A549 (cell line): ENCODE results near the gene KRT40. TPM values are rescaled to one million over a fixed set of nuclear protein-coding genes. Genes with fewer than 3 reads are reported as not detected.
A peak's percentile ranks its signal among the peaks of the same experiment; 100 is the strongest.
"Not testable (repeated sequence)": the region's sequence is repeated elsewhere in the genome, so short reads cannot be mapped to it uniquely, and the experiment has no call there.

Experiments used
- ATAC-seq, 2 experiments: fragments of 200-7000 bp in 1 of 2; fragments of >200 bp in 1 of 2; cut with Nextera tagmentation in 1 of 2; cut with Tn5 transposase in 1 of 2; 3 replicates each; pipeline versions ENCODE4 v1.8.0 to v1.9.1; 2018 to 2020; ENCODE audit warnings: mild to moderate bottlenecking in 1 of 2, moderate library complexity in 1 of 2
- CTCF ChIA-PET: fragments of 300-600 bp; sonication (Branson Sonifier 250); formaldehyde crosslinking; extraction: SDS; loops from one replicate; lab custom pipeline; 2021; ENCODE audit warnings: antibody characterized with exemption, inconsistent platforms; lab: Yijun Ruan, JAX
- POLR2A ChIA-PET: fragments of 350-600 bp; formaldehyde crosslinking; extraction: SDS; loops from one replicate; lab custom pipeline; 2021; ENCODE audit warnings: antibody characterized with exemption, inconsistent platforms; lab: Yijun Ruan, JAX
- DNase-seq, 2 experiments: peaks; one replicate each; pipeline versions ENCODE4 v3.0.0 to v3.0.0-alpha.2; 2011 to 2016; ENCODE audit warnings: low read depth in 1 of 2, low spot score in 1 of 2
- FAIRE-seq: peaks from 2 replicates; lab custom pipeline; 2011; peaks lifted over from hg19 to GRCh38; lab: Jason Lieb, UNC
- H3K27ac ChIP-seq, 2 experiments: fragments of >200 bp; sonication (Bioruptor Twin); formaldehyde crosslinking; 3 replicates each; pipeline ENCODE4 v1.5.1; 2016 to 2017
- H3K4me1 ChIP-seq: fragments of >200 bp; sonication (Bioruptor Twin); formaldehyde crosslinking; 3 replicates; pipeline ENCODE4 v1.6.1; 2016
- H3K4me2 ChIP-seq: fragments of >200 bp; sonication (Bioruptor Twin); formaldehyde crosslinking; 3 replicates; pipeline ENCODE4 v1.6.1; 2016
- H3K4me3 ChIP-seq: fragments of >200 bp; sonication (Bioruptor Twin); formaldehyde crosslinking; 3 replicates; pipeline ENCODE4 v1.5.1; 2016
- H3K9me3 ChIP-seq: fragments of >200 bp; sonication (Bioruptor Twin); formaldehyde crosslinking; 3 replicates; pipeline ENCODE4 v1.6.1; 2016
- BCL3 ChIP-seq: fragments of >200 bp; sonication (Bioruptor Twin); formaldehyde crosslinking; IDR thresholded peaks from 3 replicates; pipeline ENCODE4 v1.6.1; 2016
- CEBPB ChIP-seq, 2 experiments: fragments of >200 bp in 1 of 2; sonication (Bioruptor Twin) in 1 of 2; formaldehyde crosslinking in 1 of 2; IDR thresholded peaks; 2 replicates each; pipeline ENCODE4 v1.6.1; 2012 to 2016
- FOSL2 ChIP-seq, 2 experiments: fragments of 450-650 bp in 1 of 2; fragments of >200 bp in 1 of 2; sonication (Bioruptor Twin) in 1 of 2; formaldehyde crosslinking; IDR thresholded peaks; 2 replicates each; pipeline versions ENCODE4 v1.5.0 to v1.6.1; 2016 to 2020; ENCODE audit warnings: mild to moderate bottlenecking in 1 of 2, moderate library complexity in 1 of 2
- HOXA7 ChIP-seq: fragments of 250-450 bp; sonication (Bioruptor Pico); IDR thresholded peaks from 2 replicates; pipeline ENCODE4 v1.5.0; 2020; ENCODE audit warnings: mild to moderate bottlenecking, moderate library complexity
- HOXB13 ChIP-seq: fragments of 250-450 bp; sonication (Bioruptor Pico); IDR thresholded peaks from 2 replicates; pipeline ENCODE4 v1.5.0; 2020; ENCODE audit warnings: low read depth, mild to moderate bottlenecking, moderate library complexity
- JUN ChIP-seq, 2 experiments: fragments of >200 bp; sonication (Bioruptor Twin); formaldehyde crosslinking; IDR thresholded peaks; 2 replicates in 1 of 2; 3 replicates in 1 of 2; pipeline ENCODE4 v1.6.1; 2016 to 2017
- JUNB ChIP-seq: fragments of >200 bp; sonication (Bioruptor Twin); formaldehyde crosslinking; IDR thresholded peaks from 2 replicates; pipeline ENCODE4 v1.6.1; 2016
- MAFK ChIP-seq: fragments of 450-650 bp; IDR thresholded peaks from 2 replicates; pipeline ENCODE4 v1.6.1; 2014; ENCODE audit not compliant: partially characterized antibody
- MAX ChIP-seq: IDR thresholded peaks from 2 replicates; pipeline ENCODE4 v1.6.1; 2012
- NPAS2 ChIP-seq: fragments of 250-450 bp; sonication (Bioruptor Pico); IDR thresholded peaks from 2 replicates; pipeline ENCODE4 v1.8.0; 2022; ENCODE audit warnings: mild to moderate bottlenecking, moderate library complexity, borderline replicate concordance
- PHF8 ChIP-seq: fragments of 200-600 bp; sonication (generic); IDR thresholded peaks from 2 replicates; pipeline ENCODE4 v1.6.1; 2016; ENCODE audit warnings: low read depth, mild to moderate bottlenecking, antibody characterized with exemption, moderate library complexity, borderline replicate concordance
- POLR2A ChIP-seq: IDR thresholded peaks from 2 replicates; pipeline ENCODE4 v1.6.1; 2012; ENCODE audit warnings: mild to moderate bottlenecking, low read length
- POLR2AphosphoS2 ChIP-seq: conservative IDR thresholded peaks from 2 replicates; pipeline ENCODE4 v1.6.1; 2012; ENCODE audit warnings: low read length, improper control_type of control experiment, inconsistent platforms
- RAD21 ChIP-seq, 2 experiments: fragments of >200 bp in 1 of 2; sonication (Bioruptor Twin) in 1 of 2; formaldehyde crosslinking in 1 of 2; IDR thresholded peaks in 1 of 2; conservative IDR thresholded peaks in 1 of 2; 2 replicates in 1 of 2; 3 replicates in 1 of 2; pipeline ENCODE4 v1.6.1; 2012 to 2018; ENCODE audit warnings: inconsistent platforms in 1 of 2
- REST ChIP-seq: fragments of 200-600 bp; sonication (generic); IDR thresholded peaks from 2 replicates; pipeline ENCODE4 v1.6.1; 2016; ENCODE audit warnings: antibody characterized with exemption, mild to moderate bottlenecking, moderate library complexity
- RFX5 ChIP-seq: fragments of 450-650 bp; IDR thresholded peaks from 2 replicates; pipeline ENCODE4 v1.7.1; 2014; ENCODE audit warnings: antibody characterized with exemption, mild to moderate bottlenecking, moderate library complexity
- TP53 ChIP-seq: fragments of 250-450 bp; sonication (Bioruptor Pico); IDR thresholded peaks from 2 replicates; pipeline ENCODE4 v1.5.0; 2021; ENCODE audit warnings: mild to moderate bottlenecking, moderate library complexity
- ZSCAN20 ChIP-seq: fragments of 250-450 bp; sonication (Bioruptor Pico); IDR thresholded peaks from 2 replicates; pipeline ENCODE4 v1.8.0; 2022; ENCODE audit warnings: mild to moderate bottlenecking, moderate library complexity
- WGBS: methylation state at CpG from one replicate; pipeline ENCODE4 v1.1.6; 2017; ENCODE audit errors: missing lambda C conversion rate; 5-methylcytosine and 5-hydroxymethylcytosine counted together
- polyA plus RNA-seq, 4 experiments: library from polyadenylated mRNA; depleted of rRNA in 3 of 4; stranded (reverse); fragments of >200 nt; fragmentation: RNase III in 1 of 4; extraction: RNeasy Plus Mini Kit Qiagen cat#74134 plus additional on column Dnase treatment in 1 of 4; gene quantifications; 2 replicates in 3 of 4; 3 replicates in 1 of 4; pipeline ENCODE4 v1.2.3, GENCODE V29; 2011 to 2017
- TF ChIP-seq, protein P1 (sequence below): fragments of 250-450 bp; sonication (Bioruptor Pico); IDR thresholded peaks from 2 replicates; pipeline ENCODE4 v1.5.0; 2020; ENCODE audit warnings: low read depth, mild to moderate bottlenecking, moderate library complexity

Gene KRT40
- polyA plus RNA-seq, 2 of the 4 experiments (the other 2 are of a cell fraction): not detected

DNA sequence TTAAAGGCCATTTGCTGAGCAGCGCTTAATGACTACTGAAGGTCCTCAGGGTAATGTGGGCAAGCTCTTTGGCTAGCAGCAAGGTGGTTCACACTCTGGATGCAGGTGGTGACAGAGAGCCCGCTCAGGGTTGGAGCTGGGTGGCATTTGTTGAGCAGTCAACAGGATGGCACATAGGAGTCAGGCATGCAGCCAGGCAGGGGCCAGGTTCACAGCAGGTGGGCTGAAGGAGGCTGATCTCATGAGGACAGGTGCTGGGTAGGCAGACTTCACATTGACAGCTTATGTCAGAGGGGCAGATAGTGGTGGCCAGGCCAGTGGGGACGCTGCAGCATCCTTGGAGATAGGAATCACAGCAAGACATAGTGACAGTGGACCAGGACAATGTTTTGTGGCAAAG lies 20.3 kb upstream of the KRT40 start (continued):
- TF ChIP-seq RAD21 (conservative IDR thresholded peaks at IDR 0.05 in 1 of 2, IDR thresholded peaks at IDR 0.05 in 1 of 2) (no peak), NPAS2 (CRISPR knock-in tag) (no peak)

DNA sequence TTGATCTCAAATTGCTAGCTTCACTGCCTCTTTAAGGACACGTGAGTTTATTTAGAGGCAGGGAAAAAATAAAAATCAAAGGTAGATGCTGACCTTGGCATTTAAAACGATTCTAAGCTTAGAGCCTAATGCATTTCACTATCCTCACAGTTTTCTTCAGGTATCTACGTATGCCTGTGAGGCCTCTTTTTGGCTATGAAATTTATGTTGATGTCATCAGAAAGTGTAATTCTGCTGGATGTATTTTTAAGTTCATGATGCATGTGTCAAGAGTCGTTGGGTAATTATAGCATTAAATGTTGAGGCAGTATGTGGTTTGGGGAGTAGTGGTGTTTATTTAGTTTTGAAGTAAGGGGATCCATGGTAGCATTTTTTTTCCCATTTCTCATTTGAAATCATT lies 19.8 kb upstream of the KRT40 start:
- no peak overlapping the region for H3K4me2 ChIP-seq
- no peak overlapping the region for H3K4me3 ChIP-seq
- CTCF ChIA-PET: no interaction called here
- no peak for ATAC-seq
- POLR2A ChIA-PET: no interaction called here
- peaks cover 13% of the 10 kb centered on the region for H3K4me1 ChIP-seq
- DNase-seq: no peak
- TF ChIP-seq, protein P1, sequence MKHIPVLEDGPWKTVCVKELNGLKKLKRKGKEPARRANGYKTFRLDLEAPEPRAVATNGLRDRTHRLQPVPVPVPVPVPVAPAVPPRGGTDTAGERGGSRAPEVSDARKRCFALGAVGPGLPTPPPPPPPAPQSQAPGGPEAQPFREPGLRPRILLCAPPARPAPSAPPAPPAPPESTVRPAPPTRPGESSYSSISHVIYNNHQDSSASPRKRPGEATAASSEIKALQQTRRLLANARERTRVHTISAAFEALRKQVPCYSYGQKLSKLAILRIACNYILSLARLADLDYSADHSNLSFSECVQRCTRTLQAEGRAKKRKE: no peak
- TF ChIP-seq RFX5 (no peak), MAFK (peak; percentile 88)
- FAIRE-seq: peak; percentile 92
- 60% methylated on average over 4 of the region's 4 CpGs for WGBS
- H3K9me3 ChIP-seq: no peaks in the 10 kb centered on the region
- H3K27ac ChIP-seq: no peak overlapping the region

- H3K4me1 ChIP-seq: peaks cover 10% of the 10 kb centered on the region
- TF ChIP-seq FOSL2 (IDR thresholded peaks at IDR 0.05) (no peak), FOSL2 (CRISPR knock-in tag; IDR thresholded peaks at IDR 0.05) (0 out of 2 replicates have a peak, but pooled peaks have one; percentile 19), TP53 (CRISPR knock-in tag) (no peak)
- TF ChIP-seq, all 56 proteins: peak for 1
- CTCF ChIA-PET: no interaction called here
- 8% methylated on average over 5 of the region's 5 CpGs for WGBS
- H3K4me2 ChIP-seq: peak overlapping the region; percentile 19; the same call in 2 of the 3 replicates
- H3K9me3 ChIP-seq: no peaks in the 10 kb centered on the region
- ATAC-seq: no peak
- POLR2A ChIA-PET: no interaction called here
- peak; percentile 85 for FAIRE-seq
- DNase-seq: no peak
- H3K4me3 ChIP-seq: no peak overlapping the region
- no peak overlapping the region for H3K27ac ChIP-seq
Observed at GRCh38 chr17:41002814-41003213, 18.7 kb upstream of the KRT40 start.

DNA sequence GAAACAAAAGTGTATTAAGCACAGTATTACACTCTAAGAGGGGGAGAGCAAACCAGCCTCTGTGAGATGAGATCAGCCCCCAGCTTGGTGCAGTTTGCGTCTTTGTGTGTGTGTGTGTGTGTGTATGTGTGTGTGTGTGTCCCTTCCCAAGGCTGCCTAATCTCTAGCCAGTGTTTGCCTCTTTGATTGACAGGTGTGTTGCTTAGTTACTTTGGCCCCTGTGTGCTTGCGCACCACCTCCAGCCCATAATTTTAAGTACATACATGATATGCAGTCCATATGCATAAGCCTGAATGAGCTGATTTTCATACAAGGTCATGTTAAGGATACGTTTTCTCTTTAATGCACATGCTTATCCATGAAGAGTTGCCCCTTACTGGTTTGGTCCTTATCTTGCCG lies 17.7 kb upstream of the KRT40 start:
- H3K4me1 ChIP-seq: peaks cover 10% of the 10 kb centered on the region
- DNase-seq (no peak), ATAC-seq (no peak)
- TF ChIP-seq POLR2AphosphoS2 (no peak), MAX (no peak), JUNB (no peak), BCL3 (no peak), JUN (IDR thresholded peaks at IDR 0.05) (no peak), ZSCAN20 (CRISPR knock-in tag) (no peak), CEBPB (IDR thresholded peaks at IDR 0.05) (no peak), REST (no peak), PHF8 (no peak), HOXB13 (no peak), FOSL2 (IDR thresholded peaks at IDR 0.05) (no peak), FOSL2 (CRISPR knock-in tag; IDR thresholded peaks at IDR 0.05) (no peak), HOXA7 (CRISPR knock-in tag) (no peak), POLR2A (no peak)
- TF ChIP-seq, protein P1: no peak
- TF ChIP-seq, all 56 proteins: peak for 0
- Histone ChIP-seq H3K27ac (no peak overlapping the region), H3K4me2 (no peak overlapping the region), H3K4me3 (no peak overlapping the region), H3K9me3 (no peaks in the 10 kb centered on the region)
- ChIA-PET POLR2A (no interaction called here), CTCF (interaction anchor here (0.7 to 1.0 kb wide), 2 partner anchors 17 to 547 kb away, joined by 3 read pairs; no protein-coding TSS in a partner anchor)
- WGBS: 84% methylated on average over 4 of the region's 4 CpGs
- FAIRE-seq: no peak

DNA sequence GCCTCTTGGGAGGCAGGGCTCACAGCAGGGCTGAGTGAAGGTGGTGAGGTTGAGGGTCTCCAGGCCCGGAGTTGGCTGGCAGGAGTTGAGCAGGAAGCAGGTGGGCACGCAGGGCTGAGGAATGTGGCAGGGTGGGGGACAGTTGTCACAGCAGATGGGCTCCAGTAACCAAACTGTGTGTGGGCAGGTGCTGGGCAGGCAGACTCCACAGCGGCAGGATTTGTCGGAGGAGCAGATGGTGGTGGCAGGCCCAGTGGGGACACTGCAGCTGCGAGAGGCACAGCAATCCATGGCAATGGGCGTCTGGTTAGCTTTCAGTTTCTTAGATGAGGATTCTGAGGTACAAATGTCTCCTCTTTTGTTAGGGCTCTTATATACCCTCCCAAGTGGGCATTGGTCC lies 15.4 kb upstream of the KRT40 start, which contains the start of gene KRTAP3-2:
Gene KRTAP3-2, minus strand, starts transcription at position 344 of the 400 bp plus-strand sequence. Its CDS starts 53 bp downstream, at position 291.
- WGBS: 80% methylated on average over 6 of the region's 6 CpGs
- CTCF ChIA-PET, H3K4me2 ChIP-seq, H3K4me3 ChIP-seq, H3K27ac ChIP-seq, POLR2A ChIA-PET, H3K9me3 ChIP-seq, ATAC-seq, FAIRE-seq, DNase-seq: not testable (repeated sequence)
- peaks cover 10% of the 10 kb centered on the region for H3K4me1 ChIP-seq
